Activated T-helper 17 cell treated with anti-CD3 and anti-CD28 coated beads, Interleukin-2, amount 50 U/mL, for 72 hours (primary cell): ENCODE results near the gene LCK. TPM values are rescaled to one million over a fixed set of nuclear protein-coding genes. Genes with fewer than 3 reads are reported as not detected.
A peak's percentile ranks its signal among the peaks of the same experiment; 100 is the strongest.

Experiments
- ATAC-seq: fragments of 150-1000 bp; cut with Tn5 transposase; replicated peaks from 2 replicates; pipeline ENCODE4 v1.10.0; 2021; ENCODE audit warnings: mild to moderate bottlenecking, moderate library complexity
- H3K27ac Mint-ChIP-seq: one replicate; pipeline ENCODE4 v1.8.0; 2022; ENCODE audit warnings: mixed read lengths
- H3K27me3 Mint-ChIP-seq: one replicate; pipeline ENCODE4 v1.8.0; 2022; ENCODE audit warnings: mixed read lengths
- H3K36me3 Mint-ChIP-seq: one replicate; pipeline ENCODE4 v1.8.0; 2022; ENCODE audit warnings: low read depth, mild to moderate bottlenecking, mixed read lengths
- H3K4me1 Mint-ChIP-seq: one replicate; pipeline ENCODE4 v1.8.0; 2022; ENCODE audit warnings: mixed read lengths
- H3K4me3 Mint-ChIP-seq: one replicate; pipeline ENCODE4 v1.8.0; 2022; ENCODE audit warnings: mild to moderate bottlenecking, mixed read lengths
- H3K9me3 Mint-ChIP-seq: one replicate; pipeline ENCODE4 v1.8.0; 2022; ENCODE audit warnings: mixed read lengths
- total RNA-seq, 2 donors: library from RNA; stranded (reverse); gene quantifications; one replicate each; pipeline ENCODE4 v1.2.3, GENCODE V29; 2022

LCK gene
- total RNA-seq, 2 donors from 2014 or later = 228 to 323 TPM

- Mint-ChIP-seq H3K36me3 (peaks cover 66% of the 10 kb centered on the region), H3K9me3 (no peaks in the 10 kb centered on the region), H3K27me3 (no peaks in the 10 kb centered on the region), H3K4me3 (no peak overlapping the region), H3K4me1 (peaks cover 33% of the 10 kb centered on the region), H3K27ac (peak overlapping the region; percentile 74)
- no peak for ATAC-seq
Measured at GRCh38 chr1:32309960-32310359, 58.9 kb downstream of the LCK start.

GRCh38 chr1:32311709-32312393, 60.8 kb downstream of the LCK start:
- Mint-ChIP-seq H3K4me1 (peaks cover 38% of the 10 kb centered on the region), H3K27ac (peak overlapping the region; percentile 74), H3K9me3 (no peaks in the 10 kb centered on the region), H3K4me3 (no peak overlapping the region), H3K36me3 (peaks cover 61% of the 10 kb centered on the region), H3K27me3 (no peaks in the 10 kb centered on the region)
- ATAC-seq = peak; percentile 32

- no peak for ATAC-seq
- Mint-ChIP-seq H3K4me3 (no peak overlapping the region), H3K27me3 (no peaks in the 10 kb centered on the region), H3K9me3 (no peaks in the 10 kb centered on the region), H3K27ac (peak overlapping the region; percentile 56), H3K36me3 (peaks cover 64% of the 10 kb centered on the region), H3K4me1 (peaks cover 20% of the 10 kb centered on the region)
Measured at GRCh38 chr1:32316903-32317277, 65.8 kb downstream of the LCK start.

- Mint-ChIP-seq H3K27me3 (no peaks in the 10 kb centered on the region), H3K9me3 (no peaks in the 10 kb centered on the region), H3K4me3 (no peak overlapping the region), H3K4me1 (peaks cover 23% of the 10 kb centered on the region), H3K36me3 (peaks cover 72% of the 10 kb centered on the region), H3K27ac (no peak overlapping the region)
- ATAC-seq = no peak
Measured at GRCh38 chr1:32318127-32318869, 67.2 kb downstream of the LCK start.

GRCh38 chr1:32321712-32322291, 70.7 kb downstream of the LCK start:
- peaks cover 77% of the 10 kb centered on the region for H3K36me3 Mint-ChIP-seq
- ATAC-seq = peak; percentile 58
- H3K27me3 Mint-ChIP-seq = no peaks in the 10 kb centered on the region
- H3K4me3 Mint-ChIP-seq = peak overlapping the region; percentile 51
- peak overlapping the region; percentile 63 for H3K27ac Mint-ChIP-seq
- no peaks in the 10 kb centered on the region for H3K9me3 Mint-ChIP-seq
- peaks cover 15% of the 10 kb centered on the region for H3K4me1 Mint-ChIP-seq

- Mint-ChIP-seq H3K27me3 (no peaks in the 10 kb centered on the region), H3K4me3 (no peak overlapping the region), H3K9me3 (no peaks in the 10 kb centered on the region), H3K36me3 (peaks cover 90% of the 10 kb centered on the region), H3K4me1 (peaks cover under 1% of the 10 kb centered on the region), H3K27ac (no peak overlapping the region)
- no peak for ATAC-seq
Measured at GRCh38 chr1:32327204-32327603, 76.1 kb downstream of the LCK start.

- peak; percentile 66 for ATAC-seq
- Mint-ChIP-seq H3K9me3 (no peaks in the 10 kb centered on the region), H3K36me3 (peaks cover 84% of the 10 kb centered on the region), H3K27ac (peak overlapping the region; percentile 5), H3K4me3 (no peak overlapping the region), H3K27me3 (no peaks in the 10 kb centered on the region), H3K4me1 (peaks cover 7% of the 10 kb centered on the region)
Measured at GRCh38 chr1:32329931-32330466, 78.9 kb downstream of the LCK start.

GRCh38 chr1:32330558-32331151, 79.6 kb downstream of the LCK start:
- Mint-ChIP-seq H3K4me1 (peaks cover 7% of the 10 kb centered on the region), H3K4me3 (no peak overlapping the region), H3K27me3 (no peaks in the 10 kb centered on the region), H3K27ac (peak overlapping the region; percentile 5), H3K36me3 (peaks cover 78% of the 10 kb centered on the region), H3K9me3 (no peaks in the 10 kb centered on the region)
- no peak for ATAC-seq

GRCh38 chr1:32331549-32331948, 80.5 kb downstream of the LCK start:
- no peak for ATAC-seq
- Mint-ChIP-seq H3K27me3 (no peaks in the 10 kb centered on the region), H3K4me3 (no peak overlapping the region), H3K4me1 (peaks cover 7% of the 10 kb centered on the region), H3K36me3 (peaks cover 69% of the 10 kb centered on the region), H3K9me3 (no peaks in the 10 kb centered on the region), H3K27ac (peak overlapping the region; percentile 61)

- Mint-ChIP-seq H3K27ac (peak overlapping the region; percentile 61), H3K27me3 (no peaks in the 10 kb centered on the region), H3K36me3 (peaks cover 61% of the 10 kb centered on the region), H3K9me3 (no peaks in the 10 kb centered on the region), H3K4me3 (no peak overlapping the region), H3K4me1 (peaks cover 13% of the 10 kb centered on the region)
- ATAC-seq = no peak
Measured at GRCh38 chr1:32332290-32333079, 81.4 kb downstream of the LCK start.

- Mint-ChIP-seq H3K27me3 (no peaks in the 10 kb centered on the region), H3K9me3 (no peaks in the 10 kb centered on the region), H3K4me3 (peak overlapping the region; percentile 47), H3K4me1 (peaks cover 21% of the 10 kb centered on the region), H3K36me3 (peaks cover 52% of the 10 kb centered on the region), H3K27ac (peak overlapping the region; percentile 56)
- no peak for ATAC-seq
Measured at GRCh38 chr1:32333251-32333963, 82.3 kb downstream of the LCK start.

GRCh38 chr1:32334274-32334861, 83.3 kb downstream of the LCK start:
- H3K9me3 Mint-ChIP-seq = no peaks in the 10 kb centered on the region
- H3K27me3 Mint-ChIP-seq = no peaks in the 10 kb centered on the region
- H3K4me1 Mint-ChIP-seq = peaks cover 26% of the 10 kb centered on the region
- no peak for ATAC-seq
- peak overlapping the region; percentile 56 for H3K27ac Mint-ChIP-seq
- H3K36me3 Mint-ChIP-seq = peaks cover 43% of the 10 kb centered on the region
- H3K4me3 Mint-ChIP-seq = peak overlapping the region; percentile 74

GRCh38 chr1:32334864-32335534, 83.9 kb downstream of the LCK start:
- Mint-ChIP-seq H3K4me1 (peaks cover 31% of the 10 kb centered on the region), H3K9me3 (no peaks in the 10 kb centered on the region), H3K27ac (no peak overlapping the region), H3K4me3 (peak overlapping the region; percentile 74), H3K36me3 (peaks cover 36% of the 10 kb centered on the region), H3K27me3 (no peaks in the 10 kb centered on the region)
- ATAC-seq = peak; percentile 18
